Naive thymus-derived CD8-positive, alpha-beta T cell (primary cell): ENCODE results near the gene HSPE1. TPM values are rescaled to one million over a fixed set of nuclear protein-coding genes. Genes with fewer than 3 reads are reported as not detected.
"Not testable (repeated sequence)": the region's sequence is repeated elsewhere in the genome, so short reads cannot be mapped to it uniquely, and the experiment has no call there.

Experiments
- ATAC-seq, 2 donors: fragments of 150-1000 bp; cut with Tn5 transposase in 1 of 2; sonication (Bioruptor Pico), chemical (Tn5 transposase) in 1 of 2; 1 replicate in 1 of 2; 2 replicates in 1 of 2; pipeline ENCODE4 v1.10.0; 2021; ENCODE audit warnings: mild to moderate bottlenecking in 2 of 2, moderate library complexity in 2 of 2
- POLR2A ChIA-PET: fragments of 350-600 bp; sonication (Branson Sonifier 250); formaldehyde crosslinking; loops from one replicate; lab custom pipeline; 2021; ENCODE audit warnings: antibody characterized with exemption; lab: Charles Lee
- DNase-seq, 10 donors: peaks; one replicate each; pipeline versions ENCODE4 v3.0.0 to v3.0.0-alpha.2; 2020 to 2022
- H3K27ac Mint-ChIP-seq, 10 donors: one replicate each; pipeline ENCODE4 v1.8.0; 2020 to 2022; ENCODE audit warnings: mild to moderate bottlenecking in 10 of 10, mixed read lengths in 10 of 10, moderate library complexity in 4 of 10, inconsistent platforms in 1 of 10
- H3K27me3 Mint-ChIP-seq, 5 donors: one replicate each; pipeline ENCODE4 v1.8.0; 2021 to 2022; ENCODE audit warnings: mixed read lengths in 5 of 5
- H3K36me3 Mint-ChIP-seq, 3 donors: one replicate each; pipeline ENCODE4 v1.8.0; 2020 to 2022; ENCODE audit warnings: mixed read lengths in 3 of 3, mild to moderate bottlenecking in 2 of 3, inconsistent platforms in 1 of 3
- H3K4me1 Mint-ChIP-seq, 4 donors: one replicate each; pipeline ENCODE4 v1.8.0; 2021 to 2022; ENCODE audit warnings: mixed read lengths in 4 of 4
- H3K4me3 Mint-ChIP-seq, 10 donors: one replicate each; pipeline ENCODE4 v1.8.0; 2020 to 2022; ENCODE audit warnings: mild to moderate bottlenecking in 10 of 10, mixed read lengths in 10 of 10, moderate library complexity in 6 of 10, inconsistent platforms in 1 of 10
- H3K9me3 Mint-ChIP-seq, 9 donors: one replicate each; pipeline ENCODE4 v1.8.0; 2020 to 2022; ENCODE audit warnings: mixed read lengths in 9 of 9, mild to moderate bottlenecking in 3 of 9, inconsistent platforms in 1 of 9, moderate library complexity in 1 of 9
- polyA plus RNA-seq, 3 donors: library from polyadenylated mRNA; unstranded; fragments of 300-500 nt; fragmentation: Illumina TruSeq; gene quantifications; one replicate each; pipeline ENCODE4 v1.2.3, GENCODE V29; 2021
- total RNA-seq, 8 experiments: library from RNA in 2 of 8; stranded (reverse) in 2 of 8; gene quantifications; one replicate each; pipeline ENCODE4 v1.2.3 and lab custom pipeline; 2021 to 2026

The HSPE1 gene
- total and polyA plus RNA-seq, 5 experiments from 2014 or later, result 62.9 to 181 (median 154) TPM

GRCh38 chr2:197516393-197516761 is 16.2 kb downstream of the HSPE1 start:
- H3K9me3 Mint-ChIP-seq, result peaks cover 0 to 15% (median 4%) of the 10 kb centered on the region in 9 donors
- POLR2A ChIA-PET, result interaction anchor here (1.6 to 3.7 kb wide), 10 partner anchors 11 to 189 kb away, joined by 5 to 150 read pairs (median 16); partner anchors contain the start of genes COQ10B, HSPD1, HSPE1 and MARS2
- H3K4me1 Mint-ChIP-seq, result peaks cover 17 to 65% (median 39%) of the 10 kb centered on the region in 4 donors
- ATAC-seq, result no peak
- peaks cover 11 to 25% (median 22%) of the 10 kb centered on the region in 3 donors for H3K36me3 Mint-ChIP-seq
- no peak for DNase-seq
- peak overlapping the region; percentile 80 to 99 (median 94) for H3K4me3 Mint-ChIP-seq
- no peaks in the 10 kb centered on the region for H3K27me3 Mint-ChIP-seq
- H3K27ac Mint-ChIP-seq, result peak overlapping the region; percentile 88 to 99 (median 95)

- H3K4me1 Mint-ChIP-seq, result peaks cover 17 to 71% (median 40%) of the 10 kb centered on the region in 4 donors
- peaks cover 11 to 29% (median 27%) of the 10 kb centered on the region in 3 donors for H3K36me3 Mint-ChIP-seq
- peaks cover 0 to 15% (median 4%) of the 10 kb centered on the region in 9 donors for H3K9me3 Mint-ChIP-seq
- peak overlapping the region; percentile 80 to 99 (median 94) for H3K4me3 Mint-ChIP-seq
- ATAC-seq (no peak), DNase-seq (no peak)
- peak overlapping the region; percentile 88 to 99 (median 95) for H3K27ac Mint-ChIP-seq
- H3K27me3 Mint-ChIP-seq, result no peaks in the 10 kb centered on the region
- POLR2A ChIA-PET, result interaction anchor here (2.3 to 3.7 kb wide), 6 partner anchors 11 to 188 kb away, joined by 6 to 150 read pairs (median 28); partner anchors contain the start of genes COQ10B, HSPD1, HSPE1 and MARS2
These were observed 17.0 kb downstream of the HSPE1 start for GRCh38 chr2:197517150-197517549.

DNA sequence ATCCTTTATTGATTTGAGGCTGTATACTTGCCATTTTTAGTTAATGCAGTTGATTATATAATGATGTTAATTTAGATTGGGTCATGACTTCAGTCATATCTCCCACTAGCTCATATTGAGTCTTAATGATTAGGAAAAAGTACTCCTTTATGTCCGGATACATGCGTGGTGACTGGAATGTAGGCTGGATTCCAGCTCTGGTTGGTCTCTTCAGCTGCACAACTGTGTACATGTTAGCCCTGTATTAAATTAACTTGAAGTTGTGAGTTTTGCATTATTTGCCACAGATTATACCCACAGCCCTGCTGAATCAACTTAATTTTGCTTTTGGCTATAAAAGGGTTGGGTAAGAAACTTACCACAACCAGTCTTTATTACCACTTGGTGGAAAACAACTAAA is 38.2 kb downstream of the HSPE1 start:
- Mint-ChIP-seq H3K27me3 (no peaks in the 10 kb centered on the region), H3K4me1 (peaks cover 18 to 55% (median 43%) of the 10 kb centered on the region in 4 donors), H3K36me3 (peaks cover 8 to 86% (median 25%) of the 10 kb centered on the region in 3 donors), H3K27ac (peak overlapping the region in 6 of 10 donors; percentile 13 to 72 (median 44)), H3K9me3 (no peaks in the 10 kb centered on the region), H3K4me3 (no peak overlapping the region)
- DNase-seq (no peak), ATAC-seq (no peak)
- POLR2A ChIA-PET, result no interaction called here

GRCh38 chr2:197539734-197540133 is 39.6 kb downstream of the HSPE1 start:
- Mint-ChIP-seq H3K36me3 (peaks cover 8 to 92% (median 27%) of the 10 kb centered on the region in 3 donors), H3K4me3 (no peak overlapping the region), H3K4me1 (peaks cover 12 to 43% (median 31%) of the 10 kb centered on the region in 4 donors), H3K27me3 (no peaks in the 10 kb centered on the region), H3K27ac (peak overlapping the region in 8 of 10 donors; percentile 5 to 67 (median 39)), H3K9me3 (no peaks in the 10 kb centered on the region)
- DNase-seq (no peak), ATAC-seq (no peak)
- POLR2A ChIA-PET, result interaction anchor here (0.6 kb wide), 1 partner anchor 9 kb away, joined by 3 read pairs; no protein-coding TSS in a partner anchor

- Mint-ChIP-seq H3K4me3 (no peak overlapping the region), H3K4me1 (peaks cover 11 to 27% (median 21%) of the 10 kb centered on the region in 4 donors), H3K27ac (peak overlapping the region in 1 of 10 donors; percentile 59), H3K36me3 (peaks cover 8 to 86% (median 20%) of the 10 kb centered on the region in 3 donors), H3K27me3 (no peaks in the 10 kb centered on the region), H3K9me3 (no peaks in the 10 kb centered on the region)
- no peak for ATAC-seq
- DNase-seq, result no peak
- POLR2A ChIA-PET, result no interaction called here
These were observed 43.0 kb downstream of the HSPE1 start for GRCh38 chr2:197543206-197543605.

- Mint-ChIP-seq H3K27ac (peak overlapping the region in 8 of 10 donors; percentile 16 to 84 (median 49)), H3K9me3 (no peaks in the 10 kb centered on the region), H3K4me3 (no peak overlapping the region), H3K36me3 (peaks cover 0 to 83% (median 7%) of the 10 kb centered on the region in 3 donors), H3K4me1 (peaks cover 3 to 8% (median 6%) of the 10 kb centered on the region in 4 donors), H3K27me3 (no peaks in the 10 kb centered on the region)
- DNase-seq (no peak), ATAC-seq (no peak)
- POLR2A ChIA-PET, result interaction anchor here (0.5 kb wide), 1 partner anchor 748 kb away, joined by 5 read pairs; no protein-coding TSS in a partner anchor
These were observed 47.2 kb downstream of the HSPE1 start for GRCh38 chr2:197547163-197547900.

DNA sequence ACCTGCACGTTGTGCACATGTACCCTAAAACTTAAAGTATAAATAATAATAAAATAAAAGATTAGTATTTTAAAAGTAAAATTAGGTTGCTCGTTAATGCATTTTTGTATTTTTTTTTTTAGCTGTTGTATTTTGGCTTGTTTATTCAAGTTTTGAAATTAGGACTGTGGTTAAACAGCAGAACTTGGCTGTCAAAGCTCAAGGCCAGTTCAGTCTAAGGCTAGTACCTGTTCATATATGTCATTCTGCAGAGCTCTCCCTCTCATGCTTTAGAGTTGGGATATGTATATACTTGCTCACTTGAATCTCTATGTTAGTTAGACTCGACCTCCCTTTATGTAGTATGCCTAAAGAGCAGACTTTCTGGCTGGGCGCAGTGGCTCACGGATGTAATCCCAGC is 48.4 kb downstream of the HSPE1 start:
- POLR2A ChIA-PET, result interaction anchor here (0.6 kb wide), 1 partner anchor 9 kb away, joined by 3 read pairs; no protein-coding TSS in a partner anchor
- Mint-ChIP-seq H3K4me1 (peaks cover 3 to 8% (median 6%) of the 10 kb centered on the region in 4 donors), H3K27ac (peak overlapping the region in 2 of 10 donors; percentile 64 to 65)

GRCh38 chr2:197551260-197551659 is 51.1 kb downstream of the HSPE1 start:
- Mint-ChIP-seq H3K36me3 (peaks cover 0 to 76% (median 15%) of the 10 kb centered on the region in 3 donors), H3K27ac (peak overlapping the region in 1 of 10 donors; percentile 9)
- H3K27me3 Mint-ChIP-seq, DNase-seq, H3K9me3 Mint-ChIP-seq, POLR2A ChIA-PET, H3K4me3 Mint-ChIP-seq, H3K4me1 Mint-ChIP-seq, ATAC-seq: not testable (repeated sequence)

More for the DNA sequence above, 48.4 kb downstream of the HSPE1 start:
- no peak overlapping the region for H3K4me3 Mint-ChIP-seq
- DNase-seq, result no peak
- no peaks in the 10 kb centered on the region for H3K27me3 Mint-ChIP-seq
- no peak for ATAC-seq
- peaks cover 0 to 83% (median 16%) of the 10 kb centered on the region in 3 donors for H3K36me3 Mint-ChIP-seq
- no peaks in the 10 kb centered on the region for H3K9me3 Mint-ChIP-seq

Other genes with a start within 250 kb of the HSPE1 start
- 100 to 1,000 TPM; 269 to 279 TPM for gene ANKRD44, start 189.6 kb upstream of the HSPE1 start, total RNA-seq
- gene ANKRD44, start 189.6 kb upstream of the HSPE1 start, polyA plus RNA-seq, result 10 to 100 TPM; 85.8 to 96.1 (median 94.2) TPM
- 100 to 1,000 TPM; 702 to 768 TPM for gene SF3B1, start 65.4 kb upstream of the HSPE1 start, total RNA-seq
- gene SF3B1, start 65.4 kb upstream of the HSPE1 start, polyA plus RNA-seq, result 100 to 1,000 TPM; 120 to 131 (median 120) TPM
- gene COQ10B, start 46.8 kb upstream of the HSPE1 start, total RNA-seq, result 10 to 100 TPM; 33.2 to 35.1 TPM
- 10 to 100 TPM; 30.0 to 43.4 (median 39.4) TPM for gene COQ10B, start 46.8 kb upstream of the HSPE1 start, polyA plus RNA-seq
- 100 to 1,000 TPM; 138 to 140 TPM for gene HSPD1, start 539 bp upstream of the HSPE1 start, total RNA-seq
- 100 to 1,000 TPM; 101 to 134 (median 128) TPM for gene HSPD1, start 539 bp upstream of the HSPE1 start, polyA plus RNA-seq
- gene MOB4, start 15.7 kb downstream of the HSPE1 start, total RNA-seq, result 10 to 100 TPM; 24.0 to 26.1 TPM
- 10 to 100 TPM; 19.4 to 29.1 (median 23.6) TPM for gene MOB4, start 15.7 kb downstream of the HSPE1 start, polyA plus RNA-seq
- gene RFTN2, start 175.2 kb downstream of the HSPE1 start, total RNA-seq, result under 1 TPM; 0.22 to 0.47 TPM
- under 1 TPM in 1 of 3 donors, not detected in 2; 0.13 TPM for gene RFTN2, start 175.2 kb downstream of the HSPE1 start, polyA plus RNA-seq
- 10 to 100 TPM; 15.7 to 19.3 TPM for gene MARS2, start 205.0 kb downstream of the HSPE1 start, total RNA-seq
- 10 to 100 TPM in 2 of 3 donors, 1 to 10 TPM in 1; 8.4 to 12.7 (median 12.5) TPM for gene MARS2, start 205.0 kb downstream of the HSPE1 start, polyA plus RNA-seq